AG10803 (cell line): ENCODE results near the gene NKIRAS1.
"Not testable (repeated sequence)": the region's sequence is repeated elsewhere in the genome, so short reads cannot be mapped to it uniquely, and the experiment has no call there.

Experiments used
- DNase-seq: peaks from one replicate; pipeline ENCODE4 v3.0.0; 2010; ENCODE audit warnings: low read depth
- H3K4me3 ChIP-seq: 2 replicates; pipeline ENCODE4 v1.5.1; 2011; ENCODE audit warnings: mild to moderate bottlenecking, low read length, control low read depth
- TF ChIP-seq, protein P1 (sequence below): conservative IDR thresholded peaks from 2 replicates; pipeline ENCODE4 v1.5.1; 2011; ENCODE audit warnings: mild to moderate bottlenecking, low read length, control low read depth, inconsistent platforms

Gene NKIRAS1

DNA sequence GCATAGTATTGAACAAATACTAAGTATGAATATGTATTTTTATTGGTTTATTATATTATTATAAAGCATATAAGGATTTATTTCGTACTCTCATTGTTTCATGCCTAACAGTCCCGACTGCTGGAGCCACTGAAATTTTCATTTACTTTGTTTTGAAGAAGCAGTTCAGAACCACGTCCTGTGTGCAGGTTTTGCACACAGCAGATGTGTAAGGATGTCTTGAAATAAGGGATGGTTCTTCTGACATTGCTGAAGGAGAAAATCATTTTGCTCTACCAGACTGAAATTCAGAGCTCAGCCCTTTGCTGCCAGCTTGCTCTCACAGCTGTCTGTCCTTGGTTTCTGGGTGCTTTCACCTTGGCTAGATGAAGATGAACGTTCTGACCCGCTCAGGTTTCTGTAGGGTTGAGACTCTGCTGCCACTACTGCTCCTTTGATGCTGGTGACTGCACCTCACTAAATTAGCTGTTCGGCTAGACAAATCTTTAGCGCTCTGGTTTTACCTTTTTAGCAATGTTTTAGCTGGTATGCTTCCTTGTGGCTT lies 56.9 kb downstream of the NKIRAS1 start:
- DNase-seq = no peak
- TF ChIP-seq, protein P1, sequence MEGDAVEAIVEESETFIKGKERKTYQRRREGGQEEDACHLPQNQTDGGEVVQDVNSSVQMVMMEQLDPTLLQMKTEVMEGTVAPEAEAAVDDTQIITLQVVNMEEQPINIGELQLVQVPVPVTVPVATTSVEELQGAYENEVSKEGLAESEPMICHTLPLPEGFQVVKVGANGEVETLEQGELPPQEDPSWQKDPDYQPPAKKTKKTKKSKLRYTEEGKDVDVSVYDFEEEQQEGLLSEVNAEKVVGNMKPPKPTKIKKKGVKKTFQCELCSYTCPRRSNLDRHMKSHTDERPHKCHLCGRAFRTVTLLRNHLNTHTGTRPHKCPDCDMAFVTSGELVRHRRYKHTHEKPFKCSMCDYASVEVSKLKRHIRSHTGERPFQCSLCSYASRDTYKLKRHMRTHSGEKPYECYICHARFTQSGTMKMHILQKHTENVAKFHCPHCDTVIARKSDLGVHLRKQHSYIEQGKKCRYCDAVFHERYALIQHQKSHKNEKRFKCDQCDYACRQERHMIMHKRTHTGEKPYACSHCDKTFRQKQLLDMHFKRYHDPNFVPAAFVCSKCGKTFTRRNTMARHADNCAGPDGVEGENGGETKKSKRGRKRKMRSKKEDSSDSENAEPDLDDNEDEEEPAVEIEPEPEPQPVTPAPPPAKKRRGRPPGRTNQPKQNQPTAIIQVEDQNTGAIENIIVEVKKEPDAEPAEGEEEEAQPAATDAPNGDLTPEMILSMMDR = no peak

DNA sequence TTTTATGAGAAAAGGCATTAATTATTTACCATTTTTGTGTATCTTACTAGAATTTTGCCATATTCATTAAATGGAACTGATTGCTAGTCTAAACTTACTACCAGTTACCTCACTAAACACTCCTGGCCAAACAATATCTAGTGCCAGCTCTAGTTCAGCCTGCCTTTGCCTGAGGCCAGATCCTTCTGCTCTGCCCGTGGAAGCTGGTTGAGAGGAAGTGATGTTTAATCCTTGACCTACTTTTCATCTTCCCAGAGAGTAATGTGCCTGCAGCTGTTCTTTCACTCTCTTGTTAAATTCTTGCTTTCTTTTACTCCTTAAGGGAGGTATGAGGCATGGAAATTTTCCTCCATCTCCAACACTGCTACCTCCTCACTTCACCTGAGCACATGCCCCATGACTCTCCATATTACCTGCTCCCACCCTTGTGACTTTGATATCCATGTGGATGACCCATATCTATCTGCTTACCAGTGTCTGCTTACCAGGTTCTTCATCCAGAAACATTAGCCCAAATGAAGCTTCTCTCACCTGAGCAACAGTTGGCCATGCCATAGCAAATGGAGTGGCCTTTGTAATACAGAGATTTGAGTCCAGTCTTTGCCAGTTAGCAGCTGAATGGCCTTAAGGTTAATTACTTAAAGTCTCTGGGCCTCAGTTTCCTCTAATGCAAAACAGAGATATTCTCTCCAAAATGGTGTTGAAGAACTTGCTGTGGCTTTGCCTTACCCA lies 57.6 kb downstream of the NKIRAS1 start:
- DNase-seq = peak; percentile 36
- TF ChIP-seq, protein P1 = no peak
- H3K4me3 ChIP-seq = no peak overlapping the region

More for the DNA sequence above, 56.9 kb downstream of the NKIRAS1 start:
- no peak overlapping the region for H3K4me3 ChIP-seq

DNA sequence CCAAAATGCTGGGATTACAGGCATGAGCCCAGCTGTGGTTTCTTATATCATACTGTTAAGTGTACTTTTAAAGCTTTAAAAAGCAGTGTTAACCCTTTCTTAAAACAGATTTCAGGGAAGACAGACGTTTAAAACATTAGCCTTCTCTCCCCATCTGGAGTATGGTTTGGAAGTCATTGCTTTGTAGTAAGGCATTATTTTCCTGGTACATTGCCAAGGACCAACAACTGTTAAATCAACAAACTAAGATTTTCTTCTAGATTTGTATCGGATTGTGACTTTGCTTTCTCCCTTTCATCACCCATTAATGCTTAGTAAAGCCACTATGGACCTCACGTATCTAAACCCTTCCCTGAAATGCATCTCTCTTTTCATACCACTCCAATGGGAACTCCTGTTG lies 60.5 kb downstream of the NKIRAS1 start:
- H3K4me3 ChIP-seq = no peak overlapping the region
- TF ChIP-seq, protein P1 = no peak
- DNase-seq = no peak

DNA sequence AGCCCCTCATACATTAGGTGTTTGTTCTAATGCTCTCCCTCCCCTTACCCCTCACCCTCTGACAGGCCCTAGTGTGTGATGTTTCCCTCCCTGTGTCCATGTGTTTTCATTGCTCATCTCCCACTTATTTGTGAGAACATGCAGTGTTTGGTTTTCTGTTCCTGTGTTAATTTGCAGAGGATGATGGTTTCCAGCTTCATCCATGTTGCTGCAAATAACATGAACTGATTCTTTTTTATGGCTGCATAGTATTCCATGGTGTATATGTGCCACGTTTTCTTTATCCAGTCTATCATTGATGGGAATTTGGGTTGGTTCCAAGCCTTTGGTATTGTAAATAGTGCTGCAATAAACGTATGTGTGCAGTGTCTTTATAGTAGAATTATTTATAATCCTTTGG lies 67.3 kb downstream of the NKIRAS1 start:
- H3K4me3 ChIP-seq, DNase-seq: not testable (repeated sequence)

DNA sequence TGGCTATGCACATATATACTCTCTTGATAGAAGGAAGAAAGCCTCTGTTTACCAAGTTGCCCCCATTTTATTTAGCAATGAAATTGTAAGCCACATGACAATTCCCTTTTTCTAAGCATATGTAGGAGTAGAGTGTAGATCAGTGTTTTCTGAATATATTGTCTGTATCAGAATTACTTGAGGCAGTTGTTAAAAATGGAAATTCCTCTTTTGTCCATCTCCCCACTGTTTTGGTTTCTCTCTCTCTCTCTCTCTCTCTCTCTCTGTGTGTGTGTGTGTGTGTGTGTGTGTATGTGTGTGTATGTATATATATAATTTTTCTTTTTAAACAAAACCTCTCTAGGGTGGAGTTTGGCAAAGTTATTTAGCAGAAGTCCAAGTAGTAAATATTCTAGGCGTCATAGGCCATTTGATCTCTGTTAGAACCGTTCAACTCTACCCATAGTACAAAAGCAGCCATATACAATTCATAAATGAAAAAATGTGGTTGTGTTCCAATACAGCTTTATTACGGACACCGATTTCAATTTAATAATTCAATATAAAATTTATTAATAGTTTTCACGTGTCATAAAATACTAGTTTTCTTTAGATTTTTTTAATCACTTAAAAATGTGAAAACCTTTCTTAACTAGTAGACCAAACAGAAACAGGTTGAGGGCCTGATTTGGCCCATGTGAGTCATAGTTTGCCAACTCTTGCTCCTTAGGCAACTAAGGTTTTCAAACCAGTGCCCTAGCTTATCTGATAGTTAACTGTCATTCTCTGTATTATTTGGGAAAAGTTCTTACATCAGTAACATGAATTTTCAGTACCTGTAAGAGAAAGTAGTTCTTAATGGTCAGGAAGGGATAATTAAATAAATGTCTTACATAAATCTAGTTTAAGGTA lies 71.2 kb downstream of the NKIRAS1 start:
- no peak for DNase-seq
- no peak overlapping the region for H3K4me3 ChIP-seq
- TF ChIP-seq, protein P1 = no peak

DNA sequence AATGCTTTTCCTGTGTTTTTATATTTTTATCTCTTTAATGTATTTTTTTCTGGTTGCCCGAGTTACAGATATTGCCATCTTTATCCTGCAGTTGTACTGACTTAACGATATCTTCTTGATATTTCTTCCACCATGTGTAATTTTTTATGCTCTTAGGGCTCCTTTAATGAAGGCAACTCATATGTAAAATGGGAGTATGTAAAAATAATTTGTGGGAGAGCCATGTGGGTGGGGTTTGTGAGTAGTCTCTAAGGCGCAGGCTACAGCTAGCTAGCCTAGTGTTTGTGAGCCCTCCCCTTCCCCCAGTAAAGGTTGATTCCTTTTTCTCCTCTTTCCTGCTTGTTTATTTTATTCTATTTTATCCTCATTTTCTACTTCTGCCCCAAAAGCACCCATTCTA lies 72.9 kb downstream of the NKIRAS1 start:
- no peak for DNase-seq
- no peak overlapping the region for H3K4me3 ChIP-seq
- TF ChIP-seq, protein P1 = no peak
